ENCODE measurements around the gene C3orf18. TPM values are rescaled to one million over a fixed set of nuclear protein-coding genes. Genes with fewer than 3 reads are reported as not detected.

The C3orf18 gene
- total and polyA plus RNA-seq, 9 of the 15 experiments (the other 6 are each of a cell fraction or from before 2014, with no cell fraction given) = 0.01 to 2.3 (median 0.94) TPM

- Histone ChIP-seq H3K4me2 (ENCODE audit: insufficient read depth, low read length) (no peak overlapping the region; the same call in 1 of the 2 replicates), H3K27ac (ENCODE audit: extremely low read depth, low read depth, low read length) (peak overlapping the region; percentile 96)
- in situ Hi-C loops (cut with MboI) = no loop called here
- peak; percentile 55; the same call in 1 of the 2 replicates for TF ChIP-seq POLR2A (conservative IDR thresholded peaks at IDR 0.05)
- TF ChIP-seq ZNF146 (CRISPR knock-in tag; IDR thresholded peaks at IDR 0.05; ENCODE audit: unreplicated experiment) = no peak
- TF ChIP-seq ZNF23 (CRISPR knock-in tag; IDR thresholded peaks at IDR 0.05) = no peak
- no peak for TF ChIP-seq ZNF512 (tag; IDR thresholded peaks at IDR 0.05)
- no peak for TF ChIP-seq CBX1 (IDR thresholded peaks at IDR 0.05; ENCODE audit: low read depth)
- no peak for TF ChIP-seq CUX1 (CRISPR knock-in tag; IDR thresholded peaks at IDR 0.05)
- no peak for TF ChIP-seq CBFA2T2 (conservative IDR thresholded peaks at IDR 0.05)
- TF ChIP-seq POLR2AphosphoS5 (IDR thresholded peaks at IDR 0.05; ENCODE audit: control insufficient read depth, insufficient read depth, low read depth, low read length) = 0 out of 2 replicates have a peak, but pooled peaks have one; percentile 18
- 0 out of 2 replicates have a peak, but pooled peaks have one; percentile 39 for TF ChIP-seq HNRNPUL1 (IDR thresholded peaks at IDR 0.05; ENCODE audit: low read length)
- no peak for TF ChIP-seq RB1 (IDR thresholded peaks at IDR 0.05; ENCODE audit: low read depth)
- no peak for TF ChIP-seq RBFOX2 (IDR thresholded peaks at IDR 0.05; ENCODE audit: low read depth, low read length)
- peak; percentile 41; the same call in 1 of the 2 replicates for TF ChIP-seq POLR2AphosphoS2 (IDR thresholded peaks at IDR 0.05; ENCODE audit: low read length)
- peak; percentile 60; the same call in 1 of the 2 replicates for TF ChIP-seq SUPT5H (IDR thresholded peaks at IDR 0.05)
- TF ChIP-seq POLR2B (IDR thresholded peaks at IDR 0.05; ENCODE audit: low read depth, partially characterized antibody) = peak; percentile 55
- no peak for TF ChIP-seq CBX8 (IDR thresholded peaks at IDR 0.05; ENCODE audit: borderline replicate concordance, extremely low read depth, low read depth, low read length, poor library complexity, severe bottlenecking)
- no peak for TF ChIP-seq HLTF (IDR thresholded peaks at IDR 0.05)
- peak; percentile 56; the same call in 1 of the 2 replicates for TF ChIP-seq KAT7 (CRISPR knock-in tag; IDR thresholded peaks at IDR 0.05; ENCODE audit: borderline replicate concordance)
- no peak for TF ChIP-seq KAT8 (IDR thresholded peaks at IDR 0.05; ENCODE audit: low read depth)
These were observed 36.6 kb upstream of the C3orf18 start for GRCh38 chr3:50604110-50604621.

More at GRCh38 chr3:50604110-50604621, 36.6 kb upstream of the C3orf18 start:
- Histone ChIP-seq H3K79me2 (ENCODE audit: control insufficient read depth, insufficient read depth, low read length) (peaks cover 65% of the 10 kb centered on the region), H3K36me3 (ENCODE audit: control insufficient read depth, insufficient read depth, low read length) (peaks cover 58% of the 10 kb centered on the region), H3K4me1 (replicated peaks in 1 of 2; ENCODE audit: control insufficient read depth in 2 of 2, insufficient read depth in 2 of 2, low read length in 2 of 2) (peaks cover 70 to 73% of the 10 kb centered on the region in 2 experiments), H3K9ac (ENCODE audit: insufficient read depth in 1 of 2, low read depth in 2 of 2, low read length in 2 of 2) (peak overlapping the region; percentile 77 to 87; a peak in 3 of 4 replicates), H2AFZ (ENCODE audit: low read depth, low read length) (no peak overlapping the region), H3K27me3 (ENCODE audit: control insufficient read depth in 2 of 2, insufficient read depth in 2 of 2, low read length in 2 of 2) (no peaks in the 10 kb centered on the region), H4K20me1 (replicated peaks; ENCODE audit: control insufficient read depth, insufficient read depth, low read length) (peaks cover 23% of the 10 kb centered on the region), H3K9me3 (replicated peaks; ENCODE audit: control insufficient read depth, insufficient read depth, low read depth, low read length) (no peaks in the 10 kb centered on the region), H3K9me1 (ENCODE audit: control insufficient read depth, insufficient read depth, low read length) (peaks cover 3% of the 10 kb centered on the region), H3K4me3 (no peak overlapping the region)
- intact Hi-C loops (cut with micrococcal nuclease) = no loop called here
- BruUV-seq (replicated peaks) = no TSS peak
- no peak for DNase-seq (ENCODE audit: extremely low read depth in 1 of 4, low spot score in 3 of 4)
- no peak for ATAC-seq
- FAIRE-seq = no peak
- ChIA-PET CTCF (ENCODE audit: low intra/inter-chr PET ratio) (no interaction called here), POLR2A (interaction anchor here (0.7 to 4.8 kb wide), 6 partner anchors 12 to 38 kb away, joined by 3 to 22 read pairs (median 6); partner anchors contain the start of gene HEMK1)
- WGBS (ENCODE audit: insufficient coverage, low coverage, missing lambda C conversion rate) = 56% methylated on average over 5 of the region's 5 CpGs
